H1 (cell line): ENCODE results near the gene MATN4. TPM values are rescaled to one million over a fixed set of nuclear protein-coding genes. Genes with fewer than 3 reads are reported as not detected.

Experiments
- BCL11A ChIP-seq, 2 experiments: IDR thresholded peaks; one replicate each; pipeline ENCODE4 v1.6.1; 2011; ENCODE audit warnings: low read depth in 2 of 2, low read length in 2 of 2, mild to moderate bottlenecking in 2 of 2
- TBP ChIP-seq: IDR thresholded peaks from 2 replicates; pipeline ENCODE4 v1.6.1; 2011; ENCODE audit warnings: low read depth, low read length, improper control_type of control experiment
- polyA plus RNA-seq, 7 experiments: library from polyadenylated mRNA; depleted of rRNA in 3 of 7; stranded (reverse) in 5 of 7; unstranded in 2 of 7; fragments of >200 nt in 5 of 7; fragments of 200-250 nt in 2 of 7; gene quantifications; 1 replicate in 5 of 7; 2 replicates in 1 of 7; 4 replicates in 1 of 7; pipeline versions ENCODE4 v1.2.1 to v1.2.3, GENCODE V29; 2011 to 2013; ENCODE audit warnings: missing spikeins in 2 of 7, mixed read lengths in 2 of 7
- total RNA-seq: library from RNA; stranded (reverse); fragmentation: NEBNext Ultra II Directional; extraction: Animal tissue kit (Norgen Biotek cat#: 25700); gene quantifications from 2 replicates; pipeline ENCODE4 v1.2.1, GENCODE V29; 2021

Gene MATN4
- total and polyA plus RNA-seq, 2 of the 8 experiments (the other 6 are each of a cell fraction or from before 2014, with no cell fraction given), result 2.1 to 4.4 TPM

DNA sequence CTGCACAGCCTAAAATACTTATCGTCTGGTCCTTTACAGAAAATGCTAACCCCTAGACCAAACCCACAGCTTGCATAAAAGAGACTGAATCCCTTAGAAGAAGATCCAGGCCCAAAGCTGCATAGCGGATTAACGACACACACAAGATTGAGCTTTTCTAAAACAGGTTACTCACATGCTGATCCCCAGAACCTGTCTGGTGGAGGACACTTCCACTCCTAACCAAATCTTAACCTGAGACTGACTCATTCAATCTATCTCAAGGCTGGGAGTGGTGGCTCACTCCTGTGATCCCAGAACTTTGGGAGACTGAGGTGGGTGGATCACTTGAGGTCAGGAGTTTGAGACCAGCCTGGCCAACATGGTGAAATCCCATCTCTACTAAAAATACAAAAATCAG, 50.9 kb downstream of the MATN4 start (continued):
- no peak for TF ChIP-seq BCL11A (IDR thresholded peaks at IDR 0.05; ENCODE audit: low read depth in 2 of 2, low read length in 2 of 2)
- TF ChIP-seq TBP, result no peak
- TF ChIP-seq, all 59 proteins: peak for 0
